LNCaP clone FGC (cell line): ENCODE data around the gene TCTA.

Source experiments
- DNase-seq: peaks from one replicate; pipeline ENCODE4 v3.0.0-alpha.2; 2011; ENCODE audit warnings: low read depth
- H3K4me3 ChIP-seq: 2 replicates; pipeline ENCODE4 v1.5.1; 2011; ENCODE audit warnings: mild to moderate bottlenecking, low read depth, low read length, control low read depth
- CTCF ChIP-seq: IDR thresholded peaks from 2 replicates; pipeline ENCODE4 v1.5.1; 2012; ENCODE audit warnings: mild to moderate bottlenecking; ENCODE audit not compliant: control insufficient read depth, insufficient read depth; ENCODE audit errors: extremely low read depth

The TCTA gene

DNA sequence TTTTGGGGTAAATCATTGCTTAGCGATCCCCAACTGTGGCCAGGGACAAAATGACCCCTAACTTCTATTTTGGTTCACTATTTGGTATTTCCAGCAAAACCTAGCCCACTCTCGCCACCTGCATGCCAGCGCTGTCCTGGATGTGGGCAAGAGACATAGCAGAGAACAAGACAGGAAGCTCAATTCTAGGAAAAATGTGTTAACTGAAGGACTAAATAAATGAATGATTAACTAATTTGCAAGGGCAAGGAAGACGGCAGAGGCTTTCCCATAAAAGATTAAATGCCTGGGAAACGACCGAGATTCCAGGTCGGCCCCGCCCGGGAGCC, 16.5 kb downstream of the TCTA start:
- no peak for TF ChIP-seq CTCF
- H3K4me3 ChIP-seq = peak overlapping the region; percentile 62
- DNase-seq = no peak

GRCh38 chr3:49434731-49435130, 22.5 kb downstream of the TCTA start:
- no peak for TF ChIP-seq CTCF
- DNase-seq = no peak

DNA sequence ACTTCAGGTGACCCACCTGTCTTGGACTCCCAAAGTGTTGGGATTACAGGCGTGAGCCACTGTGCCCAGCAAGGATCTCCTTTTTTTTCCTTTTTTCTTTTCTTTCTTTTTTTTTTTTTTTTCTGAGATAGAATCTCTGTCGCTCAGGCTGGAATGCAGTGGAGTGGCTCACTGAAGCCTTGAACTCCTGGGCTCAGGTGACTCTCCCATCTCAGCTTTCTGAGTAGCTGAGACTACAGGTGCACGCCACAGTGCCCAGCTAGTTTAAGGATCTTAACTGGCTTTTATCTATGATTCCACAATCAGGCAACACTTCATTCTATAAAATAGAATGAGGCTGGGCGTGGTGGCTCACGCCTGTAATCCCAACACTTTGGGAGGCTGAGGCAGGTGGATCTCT, 33.2 kb downstream of the TCTA start:
- H3K4me3 ChIP-seq = no peak overlapping the region
- no peak for DNase-seq
- no peak for TF ChIP-seq CTCF

More at GRCh38 chr3:49434731-49435130, 22.5 kb downstream of the TCTA start:
- no peak overlapping the region for H3K4me3 ChIP-seq

DNA sequence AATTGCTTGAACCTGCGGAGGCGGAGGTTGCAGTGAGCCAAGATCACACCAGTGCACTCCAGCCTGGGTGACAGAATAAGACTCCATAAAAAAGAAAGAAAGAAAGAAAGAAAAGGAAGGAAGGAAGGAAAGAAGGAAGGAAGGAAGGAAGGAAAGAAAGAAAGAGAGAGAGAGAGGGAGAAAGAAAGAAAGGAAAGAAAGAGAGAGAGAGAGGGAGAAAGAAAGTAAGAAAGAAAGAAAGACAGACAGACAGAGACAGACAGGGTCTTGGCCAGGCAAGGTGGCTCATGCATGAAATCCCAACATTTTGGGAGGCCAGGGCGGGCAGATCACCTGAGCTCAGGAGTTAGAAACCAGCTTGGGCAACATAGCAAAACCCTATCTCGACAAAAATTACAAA, 41.4 kb downstream of the TCTA start:
- no peak overlapping the region for H3K4me3 ChIP-seq
- DNase-seq = no peak
- no peak for TF ChIP-seq CTCF

GRCh38 chr3:49454458-49454857, 42.2 kb downstream of the TCTA start:
- no peak overlapping the region for H3K4me3 ChIP-seq
- TF ChIP-seq CTCF = peak; percentile 37
- no peak for DNase-seq

DNA sequence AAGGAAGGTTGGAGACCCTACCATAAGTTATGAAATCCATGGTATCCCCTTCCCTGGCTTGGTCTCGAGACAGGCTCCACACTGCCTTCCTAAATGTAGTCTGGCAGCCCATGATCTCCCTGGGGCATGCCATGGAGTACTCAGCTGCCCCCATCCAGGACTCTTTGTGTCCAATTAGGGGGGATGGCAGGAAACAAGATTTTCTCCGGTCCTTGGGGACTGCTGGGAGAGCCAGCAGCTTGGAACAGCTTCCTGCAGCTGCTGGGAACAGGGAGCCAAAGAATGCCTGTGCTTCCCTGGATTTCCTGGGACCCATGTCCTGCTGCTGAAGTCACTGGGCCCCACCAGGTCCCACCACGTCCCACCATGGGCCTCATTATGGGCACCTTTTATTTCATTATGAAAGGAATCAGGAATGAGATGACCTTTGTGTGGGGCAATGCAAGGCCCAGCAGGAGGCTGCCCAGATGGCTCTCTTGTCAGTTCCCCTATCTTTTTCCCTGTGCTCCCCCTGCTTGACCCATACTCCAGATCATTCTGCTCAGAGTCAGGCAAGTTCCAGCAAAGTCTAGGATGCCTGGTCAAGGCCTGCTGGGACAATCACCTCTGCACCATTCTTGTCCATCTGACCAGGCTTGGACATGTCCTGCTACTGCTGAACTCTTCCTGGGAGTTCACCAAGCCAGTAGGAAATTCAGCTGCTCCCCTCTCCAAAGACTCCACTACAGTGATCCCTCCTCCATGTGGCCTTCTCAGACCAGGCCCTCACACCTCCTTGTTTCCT, 42.9 kb downstream of the TCTA start:
- no peak for TF ChIP-seq CTCF
- no peak for DNase-seq

GRCh38 chr3:49456466-49456865, 44.2 kb downstream of the TCTA start:
- TF ChIP-seq CTCF = no peak
- no peak for DNase-seq
- no peak overlapping the region for H3K4me3 ChIP-seq

More for the DNA sequence above, 42.9 kb downstream of the TCTA start:
- H3K4me3 ChIP-seq = no peak overlapping the region
